Posterior vena cava (tissue), 2 donors: Measurements from ENCODE around the gene ADAMTS12. TPM values are rescaled to one million over a fixed set of nuclear protein-coding genes. Genes with fewer than 3 reads are reported as not detected.

Experiments used
- DNase-seq: peaks from one replicate; pipeline ENCODE4 v3.0.0-alpha.2; 2020; ENCODE audit warnings: low spot score
- intact Hi-C, 2 donors: fragments of 100-400 bp; cut with DNase I; formaldehyde crosslinking; loops; one replicate each; pipeline versions ENCODE4 v1.14.1 to v1.14.2; 2022 to 2023
- total RNA-seq, 2 donors: library from RNA; stranded (reverse); fragmentation: NEBNext Ultra II Directional; extraction: Animal tissue kit (Norgen Biotek cat#: 25700); gene quantifications; one replicate each; pipeline ENCODE4 v1.2.1, GENCODE V29; 2021
- donor health status: DM: yes; HTN: yes; CAD: no.
- donor health status: DM: yes; HTN: yes; CAD: no.

ADAMTS12 gene
- total RNA-seq, 2 donors from 2014 or later, result 5.9 to 7.1 TPM

GRCh38 chr5:33774341-33774740 is 117.4 kb downstream of the ADAMTS12 start:
- no peak for DNase-seq
- intact Hi-C loops, result no loop called here

GRCh38 chr5:33772380-33772897 is 119.4 kb downstream of the ADAMTS12 start:
- intact Hi-C loops, result no loop called here
- no peak for DNase-seq

- no peak for DNase-seq
- intact Hi-C loops, result no loop called here
Observed at GRCh38 chr5:33769968-33770367, 121.8 kb downstream of the ADAMTS12 start.

GRCh38 chr5:33769196-33769595 is 122.6 kb downstream of the ADAMTS12 start:
- no peak for DNase-seq
- intact Hi-C loops, result no loop called here

- intact Hi-C loops, result no loop called here
- DNase-seq, result no peak
Observed at GRCh38 chr5:33766023-33766422, 125.8 kb downstream of the ADAMTS12 start.

DNA sequence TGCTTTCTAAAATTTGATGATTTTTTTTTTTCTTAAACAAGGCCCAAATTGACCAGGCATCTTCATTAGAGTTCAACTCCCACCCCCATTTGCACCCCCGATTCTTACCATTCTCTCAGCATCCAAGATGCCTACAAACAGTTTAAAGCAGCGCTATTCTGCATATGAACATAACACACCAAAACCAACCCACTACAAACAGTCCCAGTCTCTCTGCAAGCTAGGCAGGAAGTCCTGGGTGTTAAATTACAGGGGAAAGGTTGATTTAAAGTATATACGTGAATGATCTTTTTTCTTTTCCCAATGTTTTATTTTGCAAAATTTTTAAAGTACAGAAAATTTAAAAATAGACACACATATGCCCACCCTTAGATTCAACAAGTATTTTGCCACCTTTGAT is 127.0 kb downstream of the ADAMTS12 start:
- intact Hi-C loops, result no loop called here
- no peak for DNase-seq

- DNase-seq, result no peak
- intact Hi-C loops, result no loop called here
Observed at GRCh38 chr5:33763435-33763834, 128.4 kb downstream of the ADAMTS12 start.

- intact Hi-C loops, result no loop called here
Observed at GRCh38 chr5:33762859-33763258, 128.9 kb downstream of the ADAMTS12 start.

DNA sequence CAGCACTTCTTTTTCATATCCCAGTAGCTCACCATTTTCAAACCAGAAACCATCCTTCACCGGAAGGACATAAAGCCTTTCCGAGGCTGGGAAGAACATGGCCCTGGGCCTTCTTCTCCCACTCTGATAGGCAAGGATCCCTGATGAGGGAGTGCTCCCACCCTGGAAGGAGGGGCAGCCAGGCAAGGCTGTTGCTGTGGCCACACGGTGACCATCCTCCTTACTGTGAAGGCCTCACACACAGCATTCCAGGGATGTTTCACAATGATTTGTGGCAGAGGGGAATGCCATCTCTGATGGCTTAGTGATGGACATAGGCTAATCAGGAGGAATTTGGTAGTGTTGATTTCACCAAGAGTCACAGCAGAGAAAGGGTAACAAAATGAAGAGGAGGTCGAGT is 130.7 kb downstream of the ADAMTS12 start:
- intact Hi-C loops, result no loop called here
- no peak for DNase-seq

More at GRCh38 chr5:33762859-33763258, 128.9 kb downstream of the ADAMTS12 start:
- no peak for DNase-seq

DNA sequence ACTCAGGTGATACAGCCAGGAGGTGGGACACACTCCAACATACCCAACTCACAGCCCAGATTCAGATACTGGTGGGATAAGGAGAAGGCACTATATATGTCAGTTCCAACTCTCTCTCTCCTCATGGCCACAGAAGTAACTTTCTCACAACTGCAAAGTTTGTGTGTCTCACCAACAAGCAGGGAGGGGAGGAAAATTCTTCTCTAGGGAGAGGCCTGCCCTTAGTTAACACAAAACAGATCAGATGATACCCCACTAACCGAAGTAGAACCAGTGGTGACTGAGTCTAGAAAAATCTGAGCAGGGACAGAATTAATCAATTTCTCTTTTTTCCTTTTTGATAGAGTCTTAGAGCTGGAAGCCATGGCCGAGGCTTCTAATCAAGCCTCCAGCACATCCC is 133.1 kb downstream of the ADAMTS12 start:
- DNase-seq, result no peak
- intact Hi-C loops, result loop anchor here in 1 of 2 donors (5.0 kb wide), 1 partner anchor 751 kb away; no protein-coding TSS in a partner anchor

DNA sequence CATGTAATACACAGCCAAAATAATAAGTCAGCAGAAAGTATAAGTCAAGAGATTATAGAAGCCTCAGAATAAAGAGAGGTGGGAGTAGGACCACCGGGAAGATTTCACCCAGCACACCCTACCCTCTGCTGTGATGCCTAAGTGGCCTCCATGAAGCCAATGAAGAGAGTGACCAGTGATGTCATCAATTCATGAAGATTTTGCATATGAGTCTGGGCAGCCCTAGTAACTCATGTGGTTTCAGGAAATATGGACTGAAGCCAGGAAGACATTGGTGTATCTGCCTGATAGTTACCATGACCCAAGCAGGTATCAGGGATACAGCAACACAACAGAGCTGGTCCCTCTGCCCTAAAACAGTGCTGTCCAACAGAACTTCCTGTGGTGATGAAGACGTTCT is 135.3 kb downstream of the ADAMTS12 start:
- no peak for DNase-seq
- intact Hi-C loops, result loop anchor here in 1 of 2 donors (5.0 kb wide), 1 partner anchor 749 kb away; no protein-coding TSS in a partner anchor

DNA sequence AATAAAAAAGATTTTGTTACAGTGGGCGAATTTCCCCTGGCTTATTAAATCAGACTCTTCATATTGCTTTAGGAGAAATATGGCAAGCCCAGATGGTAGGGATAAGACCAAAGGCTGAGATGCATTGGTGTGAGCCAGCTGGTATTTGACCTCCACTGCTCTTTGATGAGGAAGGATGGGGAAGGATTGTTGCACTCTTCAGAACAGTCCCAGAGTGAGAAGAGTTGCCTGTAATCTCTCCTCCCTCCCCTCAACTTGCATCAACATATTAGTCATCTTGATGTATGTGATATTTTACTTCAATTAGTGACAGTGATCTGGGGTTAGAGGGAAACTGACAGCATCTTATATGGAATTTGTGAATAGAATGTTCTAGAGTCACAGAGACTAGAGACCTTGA is 136.6 kb downstream of the ADAMTS12 start:
- no peak for DNase-seq

DNA sequence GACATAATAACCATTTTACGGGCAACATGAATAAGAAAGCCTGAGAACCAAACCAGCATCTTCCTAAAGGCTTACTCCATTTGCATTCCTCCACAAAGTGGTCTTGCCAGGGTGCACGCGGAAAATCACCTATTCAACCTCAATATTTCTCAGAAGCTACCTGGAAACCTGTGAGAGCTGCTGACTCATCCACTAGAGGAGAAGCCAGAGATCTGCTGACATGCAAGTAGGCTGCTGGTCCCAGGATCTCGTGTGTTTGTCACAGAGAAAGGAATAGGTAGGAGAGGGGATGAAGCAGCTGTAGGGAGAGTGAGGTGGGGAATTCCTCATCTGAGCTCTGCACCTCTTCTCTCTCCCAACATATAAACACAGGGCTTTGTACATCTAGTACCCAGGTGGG is 138.1 kb downstream of the ADAMTS12 start:
- no peak for DNase-seq
- intact Hi-C loops, result no loop called here

More for the DNA sequence above, 136.6 kb downstream of the ADAMTS12 start:
- intact Hi-C loops, result loop anchor here in 1 of 2 donors (5.0 kb wide), 1 partner anchor 748 kb away; no protein-coding TSS in a partner anchor

DNA sequence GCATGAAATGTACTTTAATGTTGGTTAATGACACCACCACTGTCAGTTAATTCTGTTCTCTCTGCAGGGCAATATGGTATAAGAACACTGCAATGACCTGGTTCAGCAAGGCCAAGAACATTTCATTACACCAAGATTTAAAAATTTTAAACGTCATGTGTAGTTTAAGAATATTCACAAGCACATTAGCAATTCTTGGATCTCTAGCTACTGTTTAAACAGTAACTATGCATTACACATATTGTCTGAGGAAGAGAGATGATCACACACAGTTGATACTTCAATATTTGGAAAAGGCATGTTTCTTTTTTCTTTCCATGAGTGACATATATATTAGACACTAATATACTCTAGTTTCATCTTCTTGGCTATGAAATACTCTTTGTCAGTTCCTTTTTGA is 143.0 kb downstream of the ADAMTS12 start:
- DNase-seq, result no peak
- intact Hi-C loops, result no loop called here

DNA sequence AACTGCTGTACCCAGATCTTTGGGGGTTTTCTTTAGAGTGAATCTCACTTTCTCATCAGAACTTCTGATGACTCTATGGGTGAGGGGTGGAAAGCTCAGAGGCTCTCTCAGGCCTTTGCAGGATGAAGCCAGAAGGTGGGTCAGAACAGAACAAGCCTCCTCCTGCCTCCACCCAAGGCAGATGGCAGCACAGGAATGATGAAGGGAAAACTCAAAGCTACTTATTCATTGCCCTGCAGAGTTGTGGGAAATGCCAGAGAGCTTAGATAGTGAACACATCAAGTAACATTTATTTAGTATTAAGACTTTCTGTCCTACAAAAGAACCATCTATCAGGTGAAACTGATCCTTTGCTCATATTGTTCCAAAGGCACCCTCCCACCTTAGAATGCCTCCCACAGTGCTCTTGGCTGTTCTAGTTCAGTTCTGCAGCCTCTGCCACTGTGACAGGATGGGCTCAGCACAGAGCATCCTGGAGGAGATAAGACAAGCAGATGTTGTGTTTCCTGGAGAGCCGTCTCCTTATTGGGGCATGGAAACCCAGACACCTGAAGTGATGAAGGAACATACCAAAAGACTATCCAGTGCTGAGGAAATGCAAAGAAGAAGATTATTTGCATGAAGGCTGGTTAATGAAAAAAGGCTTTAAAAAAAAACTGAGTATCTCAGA is 146.6 kb downstream of the ADAMTS12 start:
- intact Hi-C loops, result no loop called here
- DNase-seq, result no peak

DNA sequence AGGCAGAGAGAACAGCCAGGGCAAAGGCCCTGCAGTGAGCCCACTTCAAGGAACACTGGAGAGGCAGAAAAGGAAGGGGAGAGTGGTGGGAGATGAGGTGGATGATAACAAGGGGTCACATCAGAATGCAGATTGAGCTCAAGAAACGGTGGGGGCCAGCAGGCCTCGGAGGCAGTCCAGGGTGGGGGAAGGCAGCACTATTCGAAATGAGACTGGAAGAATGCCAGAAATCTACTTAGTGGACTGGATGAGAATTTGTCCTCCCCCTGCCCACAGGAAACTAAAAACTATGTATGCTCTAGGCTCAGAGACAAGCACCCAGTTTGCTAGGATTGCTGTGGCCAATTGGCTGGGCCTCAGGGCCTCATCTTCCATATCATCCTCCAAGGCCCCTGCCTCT is 148.7 kb downstream of the ADAMTS12 start:
- DNase-seq, result no peak
- intact Hi-C loops, result no loop called here

DNA sequence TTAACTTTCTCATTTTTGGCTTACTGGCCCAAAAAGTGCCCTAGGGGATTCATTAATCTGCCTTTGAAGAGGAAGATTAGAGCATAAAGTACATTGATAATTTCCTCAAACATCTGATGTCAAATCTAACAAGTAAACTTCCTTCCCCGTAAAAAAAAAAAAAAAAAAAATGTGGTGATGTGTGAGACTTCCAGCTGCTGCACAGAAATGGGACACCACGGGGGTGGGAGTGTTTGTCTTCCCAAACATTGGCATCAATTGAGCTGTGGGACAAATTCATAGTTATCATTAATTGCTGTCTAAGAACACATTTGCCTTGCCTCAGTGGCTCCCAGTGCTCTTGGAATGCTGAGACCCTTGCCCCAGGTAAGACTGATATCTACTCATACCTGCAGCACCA is 149.6 kb downstream of the ADAMTS12 start:
- intact Hi-C loops, result no loop called here
- no peak for DNase-seq

DNA sequence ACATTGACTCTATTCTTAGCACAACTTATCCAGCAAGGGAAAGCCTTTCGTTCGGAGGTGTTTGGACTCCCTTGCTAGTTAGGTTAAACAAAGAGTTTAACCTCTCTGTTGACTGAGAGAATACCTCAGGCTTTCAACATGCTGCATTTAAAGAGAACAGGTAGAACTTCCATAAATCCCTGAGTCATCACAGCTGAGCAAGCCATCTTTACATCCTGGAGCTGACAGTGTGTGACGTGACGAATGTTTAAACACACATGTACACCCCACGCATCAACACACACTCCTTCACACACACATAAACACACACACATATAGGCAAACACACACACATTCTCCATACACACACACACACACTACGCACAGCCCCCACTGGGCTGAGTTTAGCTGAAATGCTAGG is 152.8 kb downstream of the ADAMTS12 start:
- DNase-seq, result no peak
- intact Hi-C loops, result no loop called here

- intact Hi-C loops, result no loop called here
- DNase-seq, result no peak
Observed at GRCh38 chr5:33738097-33738496, 153.7 kb downstream of the ADAMTS12 start.

GRCh38 chr5:33737697-33738096 is 154.1 kb downstream of the ADAMTS12 start:
- intact Hi-C loops, result no loop called here
- no peak for DNase-seq

- intact Hi-C loops, result no loop called here
Observed at GRCh38 chr5:33737284-33737683, 154.5 kb downstream of the ADAMTS12 start.

More at GRCh38 chr5:33737284-33737683, 154.5 kb downstream of the ADAMTS12 start:
- no peak for DNase-seq
